HG03060 (cell line): Measurements from ENCODE around the gene PYGM.

Experiments used
- ATAC-seq: cut with Tn5 transposase; IDR thresholded peaks from one replicate; pipeline ENCODE4 v1.9.1; 2021; ENCODE audit warnings: low read depth, moderate number of reproducible peaks; ENCODE audit not compliant: unreplicated experiment

Gene PYGM

DNA sequence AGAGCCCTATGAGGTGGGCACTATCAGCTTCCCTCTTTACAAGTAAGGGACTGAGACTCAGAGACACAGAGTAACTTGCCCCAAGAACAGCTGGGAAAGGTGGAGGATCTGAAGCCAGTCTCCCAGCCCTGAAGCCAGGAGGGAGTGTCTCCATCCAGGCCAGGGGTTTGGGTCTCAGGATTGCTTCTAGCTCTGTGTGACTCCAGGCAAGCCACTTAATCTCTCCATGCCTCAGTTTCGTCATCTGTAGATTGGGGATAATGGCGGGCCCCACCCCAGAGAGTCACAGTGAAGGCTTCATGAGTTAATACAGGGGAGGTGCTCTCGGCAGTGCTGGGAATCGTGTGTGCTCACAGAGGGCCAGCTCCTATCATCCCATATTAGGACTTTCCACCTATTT, 32.7 kb upstream of the PYGM start:
- ATAC-seq, result no peak

DNA sequence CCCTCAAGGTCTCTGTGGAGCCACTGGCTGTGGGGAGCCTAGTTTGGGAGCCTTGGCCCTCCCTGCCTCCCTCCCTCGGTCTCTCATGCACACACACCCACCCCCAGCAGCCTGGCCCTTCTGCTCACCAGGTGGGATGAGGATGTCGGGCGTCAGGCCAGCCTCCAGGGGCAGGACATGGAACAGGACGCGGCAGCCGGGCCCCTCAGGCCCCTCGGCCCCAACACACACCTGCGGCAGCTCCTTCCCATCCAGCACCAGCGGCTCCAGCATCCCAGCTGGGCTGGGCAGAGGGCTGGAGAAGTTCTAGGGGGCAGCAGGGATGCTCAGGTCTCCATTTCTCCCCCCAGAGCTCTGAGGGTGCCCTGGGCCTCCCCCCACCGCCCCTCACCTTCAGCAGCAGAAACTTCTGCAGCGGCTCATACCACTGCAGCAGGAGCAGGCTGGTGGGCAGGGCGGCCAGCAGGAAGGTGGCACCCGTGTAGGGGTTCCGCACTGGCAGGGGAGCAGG, 32.1 kb upstream of the PYGM start:
- no peak for ATAC-seq

GRCh38 chr11:64790205-64791095, 30.7 kb upstream of the PYGM start:
- ATAC-seq, result no peak

GRCh38 chr11:64789331-64790204, 29.8 kb upstream of the PYGM start:
- ATAC-seq, result no peak

DNA sequence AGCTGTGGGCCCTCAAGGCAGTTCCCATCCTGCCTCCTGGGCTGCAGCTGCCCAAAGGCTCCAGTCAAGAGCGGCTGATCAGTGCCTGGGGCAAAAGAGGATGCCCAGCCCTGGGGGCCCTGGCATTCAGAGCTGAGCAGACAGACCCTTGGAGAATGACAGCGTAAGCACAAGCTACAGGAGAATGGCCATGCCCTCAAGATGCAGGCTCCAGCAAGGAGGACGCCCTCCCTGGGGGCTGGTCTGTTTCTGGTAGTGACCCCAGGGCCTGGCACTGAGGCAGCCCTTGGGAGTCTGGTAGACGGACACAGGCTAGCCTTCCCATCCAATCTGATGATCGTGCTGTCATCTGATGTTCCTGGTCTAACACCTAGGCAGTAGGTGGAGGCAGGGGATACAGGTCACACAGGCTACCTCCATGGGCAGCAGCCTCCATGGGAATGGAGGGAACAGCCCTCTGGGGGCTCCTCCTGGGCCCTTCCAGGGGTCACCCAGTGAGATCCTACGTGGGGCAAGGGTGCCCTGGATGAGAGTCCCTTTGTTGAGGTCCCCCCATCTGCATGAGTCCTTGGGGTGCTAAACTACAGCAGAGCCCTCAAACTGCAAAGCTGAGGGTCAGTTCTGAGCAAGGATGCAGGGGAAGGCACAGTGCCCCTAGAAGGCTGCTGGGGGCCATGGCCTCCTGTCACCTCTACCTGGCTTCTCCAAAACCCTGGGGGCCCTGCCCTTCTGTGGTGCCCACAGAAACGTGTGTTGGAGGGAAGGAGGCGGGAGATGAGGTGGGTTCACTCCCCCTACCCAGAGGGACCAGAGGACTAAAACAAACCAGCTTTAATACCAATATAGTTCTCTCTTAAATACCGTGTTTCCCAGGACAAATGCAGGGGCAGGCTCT, 28.8 kb upstream of the PYGM start:
- no peak for ATAC-seq

DNA sequence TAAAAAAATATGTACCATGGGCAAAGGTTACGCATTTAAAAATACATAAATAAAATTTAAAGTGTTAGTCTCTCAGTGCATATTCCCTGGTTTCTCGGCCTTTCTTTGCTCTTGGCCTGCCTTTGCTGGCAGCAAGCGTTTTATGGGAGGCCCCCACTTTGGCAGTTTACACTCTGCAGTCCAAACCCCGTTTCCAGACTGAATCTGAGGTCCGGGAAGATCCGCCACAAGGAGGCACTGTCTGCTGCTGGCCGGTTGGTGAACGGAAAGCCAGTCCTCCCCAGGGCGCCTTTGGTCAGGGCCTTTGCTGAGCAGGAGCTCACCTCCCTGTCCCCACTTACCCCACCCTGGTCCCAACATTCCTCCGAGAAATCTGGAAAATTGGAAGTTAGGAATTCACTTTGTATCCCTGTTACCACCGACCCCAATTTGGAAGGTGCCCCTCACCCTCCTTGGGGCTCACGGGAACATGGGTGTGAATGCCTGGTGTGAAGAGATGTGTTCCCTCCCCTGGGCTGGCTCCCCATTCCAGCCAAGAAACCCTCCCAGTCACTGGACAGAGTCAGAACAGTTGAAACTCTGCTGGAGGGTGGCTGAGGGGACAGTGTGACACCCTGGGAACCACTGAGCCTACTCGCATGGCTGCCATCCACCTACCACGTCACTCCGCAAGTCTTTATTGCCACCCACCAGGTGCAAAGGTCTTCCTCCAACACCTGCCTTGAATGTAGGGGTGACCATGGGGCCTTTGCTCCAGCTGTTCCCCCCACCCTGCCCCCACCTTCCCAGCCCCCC, 27.9 kb upstream of the PYGM start:
- ATAC-seq, result no peak

- ATAC-seq, result no peak
These were observed 26.5 kb upstream of the PYGM start for GRCh38 chr11:64786308-64786707.

- no peak for ATAC-seq
These were observed 25.2 kb upstream of the PYGM start for GRCh38 chr11:64784813-64785581.

GRCh38 chr11:64778473-64779298, 18.9 kb upstream of the PYGM start, which contains the start of gene SF1:
Gene SF1 (minus strand): TSS chr11:64778542. CDS start chr11:64778392, 150 bp downstream.
- peak; percentile 64 for ATAC-seq

GRCh38 chr11:64778223-64778472, 18.4 kb upstream of the PYGM start:
- ATAC-seq, result no peak

DNA sequence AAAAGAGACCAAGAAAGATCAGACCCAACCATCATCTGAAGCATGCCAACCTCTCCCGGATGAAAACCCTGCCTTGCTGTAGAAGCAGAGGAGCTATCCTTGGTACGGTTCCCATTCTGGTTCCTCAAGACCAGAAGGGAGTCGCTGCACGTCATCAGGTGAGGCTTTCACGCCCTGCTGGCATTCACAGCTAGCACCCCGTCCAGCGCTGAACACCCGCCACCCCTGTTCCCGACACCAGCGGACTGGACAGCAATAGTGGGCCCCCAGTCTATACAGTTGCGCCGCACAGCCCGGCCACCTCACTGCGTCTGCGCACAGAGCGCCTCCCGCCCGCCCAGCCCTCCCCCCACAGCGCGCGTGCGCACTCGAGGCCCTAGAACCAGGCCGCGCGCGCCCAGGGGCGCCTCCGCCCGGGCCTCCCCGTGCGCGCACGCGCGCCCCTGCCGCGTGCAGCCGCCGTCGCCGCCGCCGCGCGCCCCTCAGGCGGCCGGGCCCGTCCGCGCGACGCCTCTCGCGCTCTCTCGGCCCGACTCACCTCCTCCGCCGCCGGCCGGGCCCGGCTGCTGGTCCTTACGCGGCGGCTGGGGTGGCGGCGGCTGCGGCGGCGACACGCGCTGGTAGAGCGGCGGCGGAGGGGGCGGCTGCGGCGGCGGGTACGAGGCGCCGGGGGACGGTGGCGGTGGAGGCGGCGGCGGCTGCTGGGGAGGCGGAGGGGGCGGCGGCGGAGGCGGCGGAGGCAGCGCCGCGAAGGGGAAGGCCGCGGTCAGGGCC, 17.9 kb upstream of the PYGM start:
- no peak for ATAC-seq

- no peak for ATAC-seq
These were observed 17.1 kb upstream of the PYGM start for GRCh38 chr11:64776875-64777274.

DNA sequence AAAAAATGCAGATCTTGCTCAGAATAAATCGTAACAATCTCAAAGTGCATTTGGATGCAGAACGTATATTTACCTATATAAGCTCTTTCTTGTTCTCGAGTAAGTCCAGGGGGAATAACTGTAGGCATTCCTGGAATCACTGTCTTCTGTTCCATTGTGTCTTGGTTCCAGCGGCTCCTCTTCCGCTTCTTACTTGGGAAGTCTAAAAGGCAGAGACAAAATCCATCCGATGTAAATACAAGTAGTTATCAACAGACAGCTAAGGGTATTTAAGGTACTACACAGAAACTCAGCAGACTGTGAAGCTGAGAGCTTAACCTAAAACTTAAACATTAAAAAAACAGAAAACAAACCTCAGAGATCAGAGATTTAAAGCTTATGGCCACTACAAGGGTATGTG, 16.7 kb upstream of the PYGM start:
- ATAC-seq, result no peak

DNA sequence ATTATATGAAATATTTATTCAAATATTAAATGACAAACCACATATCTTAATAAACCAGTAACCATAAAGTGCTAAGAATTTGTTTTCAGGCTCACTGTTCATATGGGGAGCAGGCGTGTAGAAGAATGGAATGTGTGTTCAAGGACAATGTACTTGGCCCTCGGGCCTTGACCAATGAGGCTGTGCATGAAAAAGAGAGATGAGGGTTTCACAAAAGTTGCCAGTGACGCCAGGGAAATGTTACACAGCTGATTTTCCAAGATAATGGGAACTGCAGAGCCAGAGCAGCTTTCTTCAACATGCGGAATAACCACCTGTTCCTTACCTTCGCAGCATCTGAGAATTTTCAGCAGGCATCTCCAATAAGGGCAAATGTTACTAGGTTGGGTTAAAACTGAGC, 14.4 kb upstream of the PYGM start:
- ATAC-seq, result no peak

GRCh38 chr11:64772303-64773018, 12.7 kb upstream of the PYGM start:
- ATAC-seq, result no peak

DNA sequence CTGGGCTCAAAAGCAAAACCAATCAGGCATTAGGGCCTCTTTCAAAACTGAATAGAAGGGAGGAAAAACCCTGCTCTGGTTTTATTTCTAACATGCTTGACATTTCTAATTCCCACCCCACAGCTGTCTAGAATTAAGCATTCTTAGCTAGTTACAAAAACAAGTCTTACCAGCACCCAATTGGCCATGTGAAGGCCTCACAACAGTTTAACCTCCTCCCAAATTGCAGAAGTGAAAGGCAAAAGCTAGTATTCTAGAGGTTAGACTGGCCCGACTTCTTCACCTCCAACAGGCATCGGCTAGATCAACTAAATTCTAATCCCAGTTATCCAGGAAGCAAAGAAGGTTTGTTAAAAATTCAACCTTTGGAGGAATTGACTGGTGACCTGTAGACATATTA, 12.1 kb upstream of the PYGM start:
- no peak for ATAC-seq

DNA sequence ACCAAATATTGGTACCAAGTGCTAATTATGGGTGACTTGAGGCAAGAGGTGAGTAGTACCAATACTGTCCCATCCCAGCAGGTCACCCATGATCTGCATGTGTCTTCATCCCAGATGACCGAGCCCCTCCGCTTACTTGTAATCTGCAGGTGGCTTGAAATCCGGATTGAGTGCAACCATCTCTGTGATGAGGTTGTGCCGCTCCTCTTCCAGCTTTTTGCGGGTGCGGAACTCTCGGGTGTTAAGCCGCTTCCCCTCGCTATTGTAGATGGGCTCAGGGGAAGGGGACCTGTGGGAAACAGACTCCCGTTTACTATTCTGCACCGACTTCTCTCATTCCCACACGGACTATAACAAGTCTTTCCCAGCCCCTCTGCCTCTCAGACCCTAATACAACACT, 10.3 kb upstream of the PYGM start:
- no peak for ATAC-seq
